SK-MEL-5 (cell line): ENCODE results near the gene ALDH3B1. TPM values are rescaled to one million over a fixed set of nuclear protein-coding genes. Genes with fewer than 3 reads are reported as not detected.

Experiments
- DNase-seq: peaks from one replicate; pipeline ENCODE4 v3.0.0-alpha.2; 2016; ENCODE audit warnings: low read depth, low spot score
- in situ Hi-C: cut with HindIII; loops from 2 replicates; pipeline ENCODE4 v1.10.0; 2016; ENCODE audit warnings: low sequenced_read_pairs, high pct_unique_total_duplicates, low pct_unique_long_range_greater_than_20kb
- total RNA-seq: library from RNA; depleted of rRNA; stranded (reverse); fragments of >200 nt; shearing (Covaris generic); gene quantifications from 2 replicates; pipeline ENCODE4 v1.2.3, GENCODE V29; 2014

ALDH3B1 gene
- total RNA-seq, 1 experiment from 2014 or later, result 2.4 TPM

DNA sequence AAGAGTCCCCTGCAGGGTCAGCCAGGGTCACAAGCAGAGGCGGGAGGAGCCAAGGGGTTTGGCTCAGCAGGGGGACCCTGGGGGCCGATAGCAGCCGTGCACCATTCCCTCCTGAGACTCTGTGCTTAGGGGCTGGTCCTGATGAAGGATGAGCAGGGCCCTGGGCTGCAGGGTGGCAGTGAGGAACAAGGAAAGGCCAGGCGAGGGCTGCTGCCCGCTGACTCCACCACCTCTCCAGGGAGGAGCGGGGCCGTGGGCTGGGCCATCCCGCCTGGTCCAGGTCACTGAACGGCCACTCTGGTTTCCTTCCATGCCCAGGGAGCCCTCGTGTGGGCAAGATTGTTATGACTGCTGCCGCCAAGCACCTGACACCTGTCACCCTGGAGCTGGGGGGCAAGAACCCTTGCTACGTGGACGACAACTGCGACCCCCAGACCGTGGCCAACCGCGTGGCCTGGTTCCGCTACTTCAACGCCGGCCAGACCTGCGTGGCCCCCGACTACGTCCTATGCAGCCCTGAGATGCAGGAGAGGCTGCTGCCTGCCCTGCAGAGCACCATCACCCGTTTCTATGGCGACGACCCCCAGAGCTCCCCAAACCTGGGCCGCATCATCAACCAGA is 11.2 kb downstream of the ALDH3B1 start:
- in situ Hi-C loops, result no loop called here
- DNase-seq, result peak; percentile 20

DNA sequence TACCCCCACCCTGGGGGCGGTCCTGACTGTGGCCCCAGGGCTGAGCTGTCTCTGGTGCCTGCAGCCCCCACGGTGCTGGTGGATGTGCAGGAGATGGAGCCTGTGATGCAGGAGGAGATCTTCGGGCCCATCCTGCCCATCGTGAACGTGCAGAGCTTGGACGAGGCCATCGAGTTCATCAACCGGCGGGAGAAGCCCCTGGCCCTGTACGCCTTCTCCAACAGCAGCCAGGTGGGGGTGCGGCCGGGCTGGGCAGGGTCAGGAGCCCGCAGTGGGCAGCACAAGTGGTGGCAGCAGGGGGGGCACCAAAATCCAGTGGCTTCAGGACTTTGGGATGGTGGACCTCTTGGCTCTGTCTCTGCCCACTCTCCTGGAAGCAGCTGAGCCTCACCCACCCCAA is 12.4 kb downstream of the ALDH3B1 start:
- DNase-seq, result no peak
- in situ Hi-C loops, result no loop called here

DNA sequence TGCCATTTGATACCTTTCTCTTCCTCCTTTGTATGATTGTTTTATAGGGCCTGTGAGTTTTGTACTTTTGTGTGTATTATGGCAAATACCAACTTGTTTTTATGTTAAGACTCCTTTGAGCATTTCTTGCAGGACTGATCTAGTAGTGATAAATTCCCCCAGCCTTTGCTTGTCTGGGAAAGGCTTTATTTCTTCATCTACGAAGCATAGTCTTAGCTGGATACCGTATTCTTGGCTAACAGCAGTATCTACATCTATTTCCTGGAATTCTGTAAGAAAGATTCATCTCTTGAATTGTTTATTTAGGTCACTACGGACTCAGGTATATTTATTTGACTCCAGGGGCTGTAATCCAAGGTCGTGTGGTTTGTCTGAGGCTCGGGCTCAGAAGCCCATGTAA is 14.4 kb downstream of the ALDH3B1 start:
- DNase-seq, result no peak
- in situ Hi-C loops, result no loop called here

DNA sequence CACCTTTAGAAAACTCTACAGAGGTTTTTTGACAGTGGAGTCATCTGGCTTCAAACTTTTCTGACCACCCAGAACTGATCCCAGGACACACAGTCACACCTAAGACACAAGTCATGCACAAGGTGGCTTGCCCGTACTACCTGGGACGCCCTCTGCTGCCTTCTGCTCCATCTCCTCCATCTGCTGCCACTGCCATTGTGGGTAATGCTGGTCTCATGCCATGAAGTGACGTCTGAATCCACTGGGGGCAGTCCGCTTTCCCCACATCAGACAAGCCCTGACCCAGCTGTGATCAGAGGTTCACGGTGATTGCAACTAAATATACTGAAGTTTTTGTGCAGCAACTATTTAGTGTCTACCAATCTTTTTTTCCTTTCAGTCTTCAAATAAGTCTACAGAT is 14.9 kb downstream of the ALDH3B1 start:
- in situ Hi-C loops, result no loop called here
- DNase-seq, result peak; percentile 17

DNA sequence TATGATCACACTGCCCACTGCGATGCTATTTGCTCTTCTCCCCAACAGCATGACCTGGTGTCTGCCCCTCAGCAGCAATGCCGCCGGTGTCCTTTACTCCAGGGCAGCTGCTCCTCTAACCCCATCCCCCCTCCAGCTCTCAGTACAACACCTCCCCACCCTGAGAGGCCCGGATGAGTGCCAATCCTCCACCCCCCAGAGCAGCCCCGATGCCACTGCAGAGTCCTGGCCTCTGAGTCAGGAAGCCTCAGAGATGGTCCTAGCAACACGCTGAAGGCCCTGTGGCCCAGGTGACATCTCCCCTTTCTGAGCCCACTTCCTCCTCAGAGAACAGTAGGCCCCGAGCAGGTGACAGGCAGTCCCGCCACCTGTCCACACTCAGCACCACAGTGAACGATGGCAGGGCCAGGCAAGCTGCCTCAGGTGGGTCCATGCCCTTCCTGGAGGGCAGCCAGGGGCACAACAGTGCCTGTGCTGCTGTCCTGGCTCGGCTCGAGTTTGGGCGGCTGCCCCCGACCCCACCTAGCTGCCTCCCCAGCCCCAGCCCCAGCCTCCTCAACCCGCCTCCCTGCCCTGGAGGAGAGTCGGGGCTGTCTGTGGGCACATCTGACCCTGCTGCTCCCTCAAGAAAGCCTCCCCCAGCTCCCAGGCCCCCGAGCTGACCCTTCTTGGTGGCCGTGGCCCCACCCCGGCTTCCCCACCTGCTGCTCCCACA is 16.4 kb downstream of the ALDH3B1 start:
- in situ Hi-C loops, result no loop called here

DNA sequence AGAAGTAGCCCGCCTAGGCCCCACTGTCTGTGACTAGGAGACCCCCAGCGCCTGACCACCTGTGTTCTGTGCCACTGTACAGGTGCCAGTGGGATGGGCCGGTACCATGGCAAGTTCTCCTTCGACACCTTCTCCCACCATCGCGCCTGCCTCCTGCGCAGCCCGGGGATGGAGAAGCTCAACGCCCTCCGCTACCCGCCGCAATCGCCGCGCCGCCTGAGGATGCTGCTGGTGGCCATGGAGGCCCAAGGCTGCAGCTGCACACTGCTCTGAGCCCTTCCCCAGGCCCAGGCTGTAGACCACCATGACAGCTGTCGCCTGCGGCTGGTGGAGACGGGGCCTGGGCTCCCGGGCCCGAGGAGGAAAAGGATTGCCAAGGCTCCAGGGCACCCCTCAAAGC is 17.5 kb downstream of the ALDH3B1 start:
- in situ Hi-C loops, result no loop called here
- no peak for DNase-seq

More for the DNA sequence above, 16.4 kb downstream of the ALDH3B1 start:
- no peak for DNase-seq

DNA sequence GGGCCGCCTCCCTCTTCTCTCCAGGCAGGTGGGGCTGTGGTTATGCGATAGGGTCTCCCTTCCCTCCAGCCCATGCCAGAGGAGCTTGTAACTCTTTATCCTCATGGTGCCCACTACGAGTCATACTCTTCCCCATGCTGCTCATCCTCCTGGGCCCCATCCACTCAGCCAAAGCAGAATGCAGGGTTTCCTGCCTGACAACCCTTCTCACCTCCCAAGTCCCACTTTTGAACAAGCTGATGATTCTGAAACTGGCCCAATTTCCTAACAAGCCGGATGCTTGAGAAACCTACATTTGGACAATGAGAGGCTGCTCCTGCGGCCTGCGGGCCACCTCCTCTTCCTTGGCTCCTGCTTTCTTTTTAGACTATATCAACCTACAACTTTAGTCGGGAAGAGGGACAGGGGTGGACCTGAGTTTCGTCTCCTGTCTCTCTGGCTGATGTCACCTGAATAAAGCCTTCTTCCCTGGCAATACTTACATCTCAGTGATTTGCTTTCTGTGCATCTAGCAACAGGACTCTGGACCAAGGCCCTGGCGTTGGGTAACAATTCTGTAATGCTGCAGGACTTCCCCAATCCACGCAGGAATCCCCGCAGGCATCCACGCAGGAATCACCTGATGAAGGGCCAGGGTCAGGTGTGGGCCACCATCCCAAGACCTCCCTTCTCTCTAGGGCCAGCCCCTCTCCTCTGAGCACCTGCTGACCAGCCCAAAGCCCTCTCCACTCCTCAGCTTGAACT is 18.8 kb downstream of the ALDH3B1 start:
- no peak for DNase-seq

DNA sequence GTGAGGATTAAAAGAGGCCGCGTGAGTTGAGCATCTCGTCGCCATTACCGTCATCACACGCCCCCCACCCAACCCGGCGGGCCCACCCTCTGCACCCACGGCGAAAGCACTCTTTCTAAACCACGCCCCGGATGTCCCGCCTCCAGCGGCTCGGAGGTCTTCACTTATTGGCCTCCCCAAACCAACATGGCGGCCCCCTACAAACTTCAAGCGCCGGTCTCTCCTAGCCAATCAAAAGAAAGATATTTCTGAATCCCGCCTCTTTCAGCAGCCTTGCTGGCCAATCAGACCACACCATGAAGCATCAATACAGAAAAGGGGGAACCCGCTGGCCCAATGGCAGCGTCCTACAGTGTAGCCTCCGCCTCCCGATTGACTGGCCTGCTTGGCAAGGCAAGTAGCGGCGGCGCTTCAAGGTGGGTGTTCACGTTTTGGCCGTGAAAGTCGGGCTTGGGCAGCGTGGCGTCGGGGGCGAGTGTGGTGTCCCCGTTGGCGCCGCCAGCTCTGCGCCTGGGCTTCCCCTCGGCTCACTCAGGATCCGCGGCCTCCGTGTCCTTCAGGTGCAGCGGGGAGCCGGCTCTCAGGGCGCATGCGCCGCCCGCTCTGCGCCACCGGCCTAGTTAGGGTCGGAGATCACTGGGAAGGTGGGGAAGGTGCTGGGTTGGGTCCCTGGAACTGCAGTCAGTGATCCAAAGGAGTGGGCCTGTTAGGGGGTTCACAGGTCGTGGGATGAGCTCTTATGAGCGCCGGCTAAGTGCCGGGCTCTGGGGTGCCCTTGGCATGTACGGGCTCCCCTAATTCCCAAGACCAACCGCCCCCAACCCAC is 20.4 kb downstream of the ALDH3B1 start, which contains the start of gene NDUFS8:
NDUFS8 (plus strand) TSS at position 364 of the 826 bp plus-strand sequence. CDS start 1,471 bp downstream, outside the sequence.
- DNase-seq, result peak; percentile 98
- in situ Hi-C loops, result no loop called here

More for the DNA sequence above, 18.8 kb downstream of the ALDH3B1 start:
- in situ Hi-C loops, result no loop called here

DNA sequence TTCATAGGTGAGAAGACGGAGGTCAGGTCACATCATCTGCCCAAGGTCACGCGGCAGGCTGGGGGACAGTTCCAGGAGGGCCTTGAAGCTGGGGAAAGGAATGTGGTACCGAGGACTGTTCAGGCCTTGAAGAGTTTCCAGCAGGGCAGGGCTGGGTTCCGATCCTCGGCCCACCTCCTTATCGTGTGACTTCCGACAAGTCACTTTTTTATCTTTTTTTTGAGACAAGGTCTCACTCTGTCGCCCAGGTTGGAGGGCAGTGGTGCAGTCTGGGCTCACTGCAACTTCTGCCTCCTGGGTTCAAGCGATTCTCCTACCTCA is 21.0 kb downstream of the ALDH3B1 start:
- in situ Hi-C loops, result no loop called here
- no peak for DNase-seq

DNA sequence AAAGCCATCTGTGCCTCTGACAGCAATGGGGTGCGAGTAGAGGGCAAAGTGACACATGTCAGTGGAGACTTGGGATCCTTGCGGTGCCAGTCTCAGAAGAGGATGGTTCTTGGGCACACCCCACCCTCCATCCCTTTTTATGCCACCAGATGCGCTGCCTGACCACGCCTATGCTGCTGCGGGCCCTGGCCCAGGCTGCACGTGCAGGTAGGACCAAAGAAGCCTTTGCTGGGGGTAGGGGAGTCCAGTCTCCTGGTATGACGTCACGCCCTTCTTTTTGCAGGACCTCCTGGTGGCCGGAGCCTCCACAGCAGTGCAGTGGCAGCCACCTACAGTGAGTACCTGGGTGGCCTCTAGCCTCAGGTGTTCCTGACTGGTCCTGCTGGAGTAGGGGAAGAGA is 21.9 kb downstream of the ALDH3B1 start:
- in situ Hi-C loops, result no loop called here
- no peak for DNase-seq

DNA sequence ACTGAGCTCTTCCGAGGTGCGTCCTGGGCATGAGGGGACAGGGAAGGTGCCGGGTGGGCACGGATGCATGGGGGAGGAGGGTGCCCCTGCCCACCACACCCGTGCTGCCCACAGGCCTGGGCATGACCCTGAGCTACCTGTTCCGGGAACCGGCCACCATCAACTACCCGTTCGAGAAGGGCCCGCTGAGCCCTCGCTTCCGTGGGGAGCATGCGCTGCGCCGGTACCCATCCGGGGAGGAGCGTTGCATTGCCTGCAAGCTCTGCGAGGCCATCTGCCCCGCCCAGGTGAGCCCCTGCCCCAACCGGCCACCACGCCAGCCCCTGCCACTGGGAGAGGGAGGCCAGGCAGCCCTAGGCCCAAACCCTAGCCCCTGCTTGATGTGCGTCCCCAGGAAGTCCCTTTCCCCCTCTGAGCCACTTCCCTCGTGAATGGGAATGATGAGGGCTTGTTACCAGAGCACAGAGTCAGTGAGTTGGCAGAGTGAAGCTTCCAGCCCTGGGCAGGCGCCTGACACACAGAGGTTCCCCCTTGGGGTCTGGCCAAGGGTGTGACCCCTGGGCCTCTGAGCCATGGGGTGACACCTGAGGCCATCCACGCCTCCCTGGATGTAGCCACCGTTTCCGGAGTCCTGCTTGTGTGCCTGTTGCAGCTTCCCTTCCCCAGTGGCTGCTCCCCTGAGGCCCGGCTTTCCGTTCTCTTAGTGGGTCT is 23.0 kb downstream of the ALDH3B1 start:
- no peak for DNase-seq
- in situ Hi-C loops, result no loop called here

DNA sequence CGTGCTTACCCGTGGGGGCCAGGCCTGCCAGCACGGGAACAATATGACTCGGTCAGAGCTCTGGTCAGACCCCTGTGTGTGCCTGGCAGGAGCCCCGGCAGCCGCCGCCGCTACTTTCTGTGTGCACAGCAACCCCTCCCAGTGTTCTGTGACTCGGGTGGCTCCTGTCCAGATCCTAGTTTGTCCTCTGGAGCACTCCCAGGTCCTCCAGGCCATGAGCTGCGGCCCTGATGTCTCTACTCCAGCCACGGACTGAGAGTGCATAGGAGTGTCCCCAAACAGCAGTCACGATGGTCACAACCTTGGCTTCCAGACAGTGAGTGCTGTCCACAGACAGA is 23.6 kb downstream of the ALDH3B1 start:
- no peak for DNase-seq
- in situ Hi-C loops, result no loop called here

DNA sequence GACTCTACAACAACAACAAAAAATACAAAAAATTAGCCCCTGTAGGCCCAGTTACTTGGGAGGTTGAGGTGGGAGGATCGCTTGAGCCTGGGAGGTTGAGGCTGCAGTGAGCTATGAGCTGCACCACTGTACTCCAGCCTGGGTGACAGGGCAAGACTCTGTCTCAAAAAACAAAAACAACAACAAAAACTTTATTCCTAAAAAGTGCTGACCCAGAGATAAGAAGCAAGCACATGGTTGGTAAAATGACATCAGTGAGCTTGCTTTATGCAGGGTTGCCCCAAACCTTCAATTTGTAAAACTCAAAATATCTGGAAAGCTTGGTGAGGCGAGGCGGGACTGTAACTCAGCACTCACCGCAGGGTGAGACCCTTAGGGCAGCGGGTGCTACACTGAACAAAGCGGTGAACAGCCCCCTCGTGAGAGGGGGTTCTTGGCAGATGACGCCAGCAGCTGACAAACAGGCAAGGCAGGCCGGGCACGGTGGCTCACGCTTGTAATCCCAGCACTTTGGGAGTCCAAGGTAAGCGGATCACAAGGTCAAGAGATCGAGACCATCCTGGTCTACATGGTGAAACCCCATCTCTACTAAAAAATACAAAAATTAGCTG is 25.2 kb downstream of the ALDH3B1 start:
- in situ Hi-C loops, result no loop called here
- DNase-seq, result no peak

DNA sequence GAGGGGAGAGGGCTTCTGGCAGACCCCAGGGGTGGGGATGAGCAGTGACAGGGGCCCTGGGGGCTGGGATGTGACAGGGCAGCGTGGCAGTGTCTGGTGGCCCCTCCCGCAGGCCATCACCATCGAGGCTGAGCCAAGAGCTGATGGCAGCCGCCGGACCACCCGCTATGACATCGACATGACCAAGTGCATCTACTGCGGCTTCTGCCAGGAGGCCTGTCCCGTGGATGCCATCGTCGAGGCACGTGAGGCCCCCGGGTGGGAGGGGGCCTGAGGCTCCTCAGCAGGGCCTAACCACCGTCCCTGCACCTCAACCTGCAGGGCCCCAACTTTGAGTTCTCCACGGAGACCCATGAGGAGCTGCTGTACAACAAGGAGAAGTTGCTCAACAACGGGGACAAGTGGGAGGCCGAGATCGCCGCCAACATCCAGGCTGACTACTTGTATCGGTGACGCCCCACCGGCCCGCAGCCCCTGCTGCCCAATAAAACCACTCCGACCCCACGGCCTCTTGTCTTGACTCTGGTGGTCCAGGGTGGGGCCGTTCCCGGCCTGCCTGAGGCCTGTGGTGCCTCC is 26.1 kb downstream of the ALDH3B1 start:
- in situ Hi-C loops, result no loop called here
- no peak for DNase-seq

DNA sequence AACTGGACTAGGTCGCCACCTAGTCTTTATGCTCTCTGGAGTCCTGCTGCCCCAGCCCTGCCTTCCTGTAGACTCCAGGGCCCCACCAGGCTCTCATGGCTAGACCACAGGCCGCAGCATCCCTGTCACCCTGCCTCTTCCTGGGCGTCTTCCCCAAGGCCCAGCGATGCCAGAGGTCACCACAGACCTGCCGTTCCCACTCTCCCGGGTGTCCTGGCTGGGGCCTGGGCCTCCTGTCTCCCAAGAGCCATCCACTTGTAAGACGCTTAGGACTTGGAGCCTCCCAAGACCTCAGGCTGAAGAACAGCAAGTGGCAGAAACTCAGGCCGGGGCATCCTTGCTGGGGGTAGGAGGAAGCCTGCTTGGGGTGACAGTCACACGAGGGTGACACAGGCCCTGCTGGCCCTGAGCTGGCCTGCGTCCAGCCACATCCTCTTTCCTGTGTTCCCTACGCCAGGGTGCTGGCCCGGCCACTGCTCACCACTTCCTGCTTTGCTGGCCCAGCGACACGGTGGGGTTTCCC is 26.7 kb downstream of the ALDH3B1 start:
- in situ Hi-C loops, result no loop called here
- no peak for DNase-seq

DNA sequence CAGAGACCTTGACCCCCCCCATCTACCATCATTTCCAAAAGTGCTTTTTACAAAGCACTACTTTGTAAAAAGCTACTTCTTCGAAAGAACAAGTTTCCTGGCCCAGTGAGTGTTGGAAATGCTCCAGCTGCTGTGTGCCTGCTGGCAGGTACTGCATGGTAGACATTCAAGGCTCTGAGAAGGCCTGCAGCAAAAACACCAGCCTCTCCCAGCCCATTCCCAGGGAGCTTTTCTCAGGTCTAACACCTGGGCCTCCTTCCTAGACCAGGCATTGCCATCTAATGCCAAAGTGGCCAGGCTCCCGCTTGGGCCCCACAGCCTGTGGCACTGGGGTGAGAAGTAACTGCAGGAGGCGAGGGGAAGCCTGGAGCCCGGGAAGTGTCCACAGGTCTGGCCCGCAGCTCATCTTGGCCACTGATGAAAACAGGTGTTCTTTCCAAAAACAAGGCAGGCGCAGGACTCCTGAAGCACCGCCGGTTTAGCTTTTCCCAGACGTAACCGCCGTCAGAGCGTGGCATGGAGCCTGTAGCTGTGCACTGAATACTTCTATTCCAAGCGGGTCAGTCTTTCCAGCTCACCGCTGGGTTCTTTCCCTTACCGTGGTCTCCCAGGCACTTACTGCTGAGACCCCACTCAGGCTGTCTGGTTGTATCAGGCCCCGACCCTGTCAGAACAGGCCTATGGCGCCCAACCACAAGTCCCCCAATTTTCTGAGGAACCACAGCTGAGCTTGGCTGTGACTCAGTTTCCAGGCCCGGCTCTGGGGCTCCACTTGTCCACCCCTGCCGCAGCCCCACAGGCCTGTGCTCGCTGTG is 27.5 kb downstream of the ALDH3B1 start:
- DNase-seq, result no peak
- in situ Hi-C loops, result no loop called here
